ENCODE data around the gene LINGO3. TPM values are rescaled to one million over a fixed set of nuclear protein-coding genes. Genes with fewer than 3 reads are reported as not detected.
"Not testable (repeated sequence)": the region's sequence is repeated elsewhere in the genome, so short reads cannot be mapped to it uniquely, and the experiment has no call there.

LINGO3 gene
- polyA plus RNA-seq, 1 donor from 2014 or later: 2.7 TPM

DNA sequence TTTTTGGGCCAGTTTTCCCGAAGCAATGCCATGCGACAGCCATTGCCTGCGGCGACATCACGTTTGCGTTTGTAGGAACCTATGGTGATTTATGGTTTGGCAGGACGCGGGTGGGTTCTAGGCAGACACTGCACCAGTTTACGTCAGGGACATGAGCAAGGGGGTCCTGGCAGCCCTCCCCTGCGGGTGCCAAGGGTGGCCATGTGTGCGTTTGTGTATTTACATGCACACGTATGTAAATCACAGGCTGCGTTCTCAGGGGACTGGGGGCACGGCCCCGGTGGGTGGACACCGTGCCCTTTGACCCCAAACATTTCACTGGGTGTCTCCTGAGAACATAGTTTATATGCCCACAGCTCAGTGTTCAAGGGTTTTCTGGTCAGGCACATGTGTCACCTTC lies 42.7 kb upstream of the LINGO3 start:
- Histone ChIP-seq H3F3A (ENCODE audit: insufficient read depth, low read length, poor library complexity, severe bottlenecking) (no peaks in the 10 kb centered on the region), H3K9ac (ENCODE audit: low read length) (no peak overlapping the region), H3K9me3 (ENCODE audit: low read length) (no peaks in the 10 kb centered on the region), H2AFZ (ENCODE audit: low read depth, low read length) (no peak overlapping the region), H3K36me3 (ENCODE audit: insufficient read depth, low read length) (no peaks in the 10 kb centered on the region), H3K4me2 (ENCODE audit: low read length) (no peak overlapping the region), H3K27ac (ENCODE audit: low read length) (no peak overlapping the region), H3K9me2 (ENCODE audit: insufficient read depth, low read length) (no peaks in the 10 kb centered on the region), H3K79me2 (replicated peaks; ENCODE audit: insufficient read depth, low read length) (no peaks in the 10 kb centered on the region), H3K27me3 (ENCODE audit: insufficient read depth, low read depth, low read length) (no peaks in the 10 kb centered on the region), H4K20me1 (ENCODE audit: insufficient read depth) (no peaks in the 10 kb centered on the region), H3K4me3 (ENCODE audit: low read length) (no peak overlapping the region)
- TF ChIP-seq EZH2 (IDR thresholded peaks at IDR 0.05; ENCODE audit: borderline replicate concordance, insufficient read depth, low read length, poor library complexity, severe bottlenecking) (no peak), POLR2AphosphoS5 (IDR thresholded peaks at IDR 0.05) (no peak), EP300 (conservative IDR thresholded peaks at IDR 0.05; ENCODE audit: poor library complexity, severe bottlenecking) (no peak), RAD21 (conservative IDR thresholded peaks at IDR 0.05) (no peak), MXI1 (conservative IDR thresholded peaks at IDR 0.05; ENCODE audit: poor library complexity, severe bottlenecking) (no peak), SMC3 (conservative IDR thresholded peaks at IDR 0.05; ENCODE audit: poor library complexity) (no peak), TAF1 (IDR thresholded peaks at IDR 0.05; ENCODE audit: low read depth) (no peak)
- TF ChIP-seq, protein P1, sequence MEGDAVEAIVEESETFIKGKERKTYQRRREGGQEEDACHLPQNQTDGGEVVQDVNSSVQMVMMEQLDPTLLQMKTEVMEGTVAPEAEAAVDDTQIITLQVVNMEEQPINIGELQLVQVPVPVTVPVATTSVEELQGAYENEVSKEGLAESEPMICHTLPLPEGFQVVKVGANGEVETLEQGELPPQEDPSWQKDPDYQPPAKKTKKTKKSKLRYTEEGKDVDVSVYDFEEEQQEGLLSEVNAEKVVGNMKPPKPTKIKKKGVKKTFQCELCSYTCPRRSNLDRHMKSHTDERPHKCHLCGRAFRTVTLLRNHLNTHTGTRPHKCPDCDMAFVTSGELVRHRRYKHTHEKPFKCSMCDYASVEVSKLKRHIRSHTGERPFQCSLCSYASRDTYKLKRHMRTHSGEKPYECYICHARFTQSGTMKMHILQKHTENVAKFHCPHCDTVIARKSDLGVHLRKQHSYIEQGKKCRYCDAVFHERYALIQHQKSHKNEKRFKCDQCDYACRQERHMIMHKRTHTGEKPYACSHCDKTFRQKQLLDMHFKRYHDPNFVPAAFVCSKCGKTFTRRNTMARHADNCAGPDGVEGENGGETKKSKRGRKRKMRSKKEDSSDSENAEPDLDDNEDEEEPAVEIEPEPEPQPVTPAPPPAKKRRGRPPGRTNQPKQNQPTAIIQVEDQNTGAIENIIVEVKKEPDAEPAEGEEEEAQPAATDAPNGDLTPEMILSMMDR (IDR thresholded peaks at IDR 0.05; ENCODE audit: poor library complexity, severe bottlenecking): no peak
- TF ChIP-seq, protein P2, sequence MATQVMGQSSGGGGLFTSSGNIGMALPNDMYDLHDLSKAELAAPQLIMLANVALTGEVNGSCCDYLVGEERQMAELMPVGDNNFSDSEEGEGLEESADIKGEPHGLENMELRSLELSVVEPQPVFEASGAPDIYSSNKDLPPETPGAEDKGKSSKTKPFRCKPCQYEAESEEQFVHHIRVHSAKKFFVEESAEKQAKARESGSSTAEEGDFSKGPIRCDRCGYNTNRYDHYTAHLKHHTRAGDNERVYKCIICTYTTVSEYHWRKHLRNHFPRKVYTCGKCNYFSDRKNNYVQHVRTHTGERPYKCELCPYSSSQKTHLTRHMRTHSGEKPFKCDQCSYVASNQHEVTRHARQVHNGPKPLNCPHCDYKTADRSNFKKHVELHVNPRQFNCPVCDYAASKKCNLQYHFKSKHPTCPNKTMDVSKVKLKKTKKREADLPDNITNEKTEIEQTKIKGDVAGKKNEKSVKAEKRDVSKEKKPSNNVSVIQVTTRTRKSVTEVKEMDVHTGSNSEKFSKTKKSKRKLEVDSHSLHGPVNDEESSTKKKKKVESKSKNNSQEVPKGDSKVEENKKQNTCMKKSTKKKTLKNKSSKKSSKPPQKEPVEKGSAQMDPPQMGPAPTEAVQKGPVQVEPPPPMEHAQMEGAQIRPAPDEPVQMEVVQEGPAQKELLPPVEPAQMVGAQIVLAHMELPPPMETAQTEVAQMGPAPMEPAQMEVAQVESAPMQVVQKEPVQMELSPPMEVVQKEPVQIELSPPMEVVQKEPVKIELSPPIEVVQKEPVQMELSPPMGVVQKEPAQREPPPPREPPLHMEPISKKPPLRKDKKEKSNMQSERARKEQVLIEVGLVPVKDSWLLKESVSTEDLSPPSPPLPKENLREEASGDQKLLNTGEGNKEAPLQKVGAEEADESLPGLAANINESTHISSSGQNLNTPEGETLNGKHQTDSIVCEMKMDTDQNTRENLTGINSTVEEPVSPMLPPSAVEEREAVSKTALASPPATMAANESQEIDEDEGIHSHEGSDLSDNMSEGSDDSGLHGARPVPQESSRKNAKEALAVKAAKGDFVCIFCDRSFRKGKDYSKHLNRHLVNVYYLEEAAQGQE (IDR thresholded peaks at IDR 0.05; ENCODE audit: borderline replicate concordance): no peak

DNA sequence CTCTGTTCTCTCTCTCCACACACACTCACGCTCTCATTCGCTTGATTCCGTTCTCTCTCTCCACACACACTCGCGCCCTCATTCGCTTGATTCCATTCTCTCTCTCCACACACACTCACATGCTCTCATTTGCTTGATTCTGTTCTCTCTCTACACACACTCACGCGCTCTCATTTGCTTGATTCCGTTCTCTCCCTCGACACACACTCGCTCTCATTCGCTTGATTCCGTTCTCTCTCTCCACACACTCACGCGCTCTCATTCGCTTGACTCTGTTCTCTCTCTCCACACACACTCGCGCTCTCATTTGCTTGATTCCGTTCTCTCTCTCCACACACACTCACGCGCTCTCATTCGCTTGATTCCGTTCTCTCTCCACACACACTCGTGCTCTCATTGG lies 41.9 kb upstream of the LINGO3 start:
- not testable (repeated sequence) for H3K4me2 ChIP-seq (ENCODE audit: low read length); H3K27ac ChIP-seq (ENCODE audit: low read length); H2AFZ ChIP-seq (ENCODE audit: low read depth, low read length); H3K79me2 ChIP-seq (replicated peaks; ENCODE audit: insufficient read depth, low read length); H3K27me3 ChIP-seq (ENCODE audit: insufficient read depth, low read depth, low read length); H3K36me3 ChIP-seq (ENCODE audit: insufficient read depth, low read length); H3K4me3 ChIP-seq (ENCODE audit: low read length); H3F3A ChIP-seq (ENCODE audit: insufficient read depth, low read length, poor library complexity, severe bottlenecking); H3K9me2 ChIP-seq (ENCODE audit: insufficient read depth, low read length); H3K9ac ChIP-seq (ENCODE audit: low read length); H4K20me1 ChIP-seq (ENCODE audit: insufficient read depth); H3K9me3 ChIP-seq (ENCODE audit: low read length)

Data from neural cell (in vitro differentiated cells).